Progenitor cell of endocrine pancreas (in vitro differentiated cells): ENCODE results near the gene RASL10B. TPM values are rescaled to one million over a fixed set of nuclear protein-coding genes. Genes with fewer than 3 reads are reported as not detected.
A peak's percentile ranks its signal among the peaks of the same experiment; 100 is the strongest.

Experiments
- DNase-seq: peaks from one replicate; pipeline ENCODE4 v3.0.0; 2021; ENCODE audit warnings: low spot score; ENCODE audit not compliant: unreplicated experiment
- H3K27ac Mint-ChIP-seq: 2 replicates; pipeline ENCODE4 v1.8.0; 2021; ENCODE audit warnings: mild to moderate bottlenecking, moderate library complexity, mixed read lengths
- H3K27me3 Mint-ChIP-seq: 2 replicates; pipeline ENCODE4 v1.8.0; 2021; ENCODE audit warnings: mixed read lengths
- H3K36me3 Mint-ChIP-seq: 2 replicates; pipeline ENCODE4 v1.8.0; 2022; ENCODE audit warnings: mixed read lengths; ENCODE audit not compliant: insufficient read depth
- H3K4me1 Mint-ChIP-seq: 2 replicates; pipeline ENCODE4 v1.8.0; 2021; ENCODE audit warnings: low read depth, mixed read lengths
- H3K4me3 Mint-ChIP-seq: 2 replicates; pipeline ENCODE4 v1.8.0; 2021; ENCODE audit warnings: low read depth, mild to moderate bottlenecking, moderate library complexity, mixed read lengths
- H3K9me3 Mint-ChIP-seq: 2 replicates; pipeline ENCODE4 v1.8.0; 2021; ENCODE audit warnings: low read depth, mixed read lengths
- CTCF ChIP-seq: fragments of 200-600 bp; sonication (generic); IDR thresholded peaks from one replicate; pipeline ENCODE4 v1.5.0; 2021; ENCODE audit warnings: antibody characterized with exemption, mild to moderate bottlenecking; ENCODE audit not compliant: unreplicated experiment
- total RNA-seq: library from RNA; stranded (reverse); gene quantifications from 2 replicates; pipeline ENCODE4 v1.2.1, GENCODE V29; 2021

The RASL10B gene
- total RNA-seq, 1 donor from 2014 or later, result 13.7 TPM

- no peaks in the 10 kb centered on the region for H3K9me3 Mint-ChIP-seq
- no peak for TF ChIP-seq CTCF
- no peak for DNase-seq
Observed at GRCh38 chr17:35773129-35773528, 41.7 kb downstream of the RASL10B start.

GRCh38 chr17:35773679-35774425 lies 42.4 kb downstream of the RASL10B start:
- DNase-seq, result no peak
- Mint-ChIP-seq H3K9me3 (no peaks in the 10 kb centered on the region), H3K4me1 (peaks cover 2% of the 10 kb centered on the region), H3K36me3 (no peaks in the 10 kb centered on the region), H3K27ac (peak overlapping the region; percentile 80), H3K4me3 (no peak overlapping the region), H3K27me3 (peaks cover 22% of the 10 kb centered on the region)
- TF ChIP-seq CTCF, result no peak

More at GRCh38 chr17:35773129-35773528, 41.7 kb downstream of the RASL10B start:
- Mint-ChIP-seq H3K27me3 (peaks cover 21% of the 10 kb centered on the region), H3K27ac (no peak overlapping the region), H3K4me3 (no peak overlapping the region), H3K4me1 (peaks cover 2% of the 10 kb centered on the region), H3K36me3 (no peaks in the 10 kb centered on the region)

- Mint-ChIP-seq H3K9me3 (no peaks in the 10 kb centered on the region), H3K4me3 (no peak overlapping the region)
Observed at GRCh38 chr17:35774499-35774898, 43.1 kb downstream of the RASL10B start.

GRCh38 chr17:35775039-35775438 lies 43.6 kb downstream of the RASL10B start:
- H3K36me3 Mint-ChIP-seq, result no peaks in the 10 kb centered on the region
- H3K9me3 Mint-ChIP-seq, result no peaks in the 10 kb centered on the region
- peaks cover 23% of the 10 kb centered on the region for H3K27me3 Mint-ChIP-seq
- no peak overlapping the region for H3K27ac Mint-ChIP-seq
- no peak for TF ChIP-seq CTCF
- peaks cover 2% of the 10 kb centered on the region for H3K4me1 Mint-ChIP-seq
- no peak overlapping the region for H3K4me3 Mint-ChIP-seq
- DNase-seq, result no peak

More at GRCh38 chr17:35774499-35774898, 43.1 kb downstream of the RASL10B start:
- TF ChIP-seq CTCF, result no peak
- Mint-ChIP-seq H3K27me3 (peaks cover 23% of the 10 kb centered on the region), H3K36me3 (no peaks in the 10 kb centered on the region), H3K4me1 (peaks cover 2% of the 10 kb centered on the region), H3K27ac (no peak overlapping the region)
- no peak for DNase-seq

- Mint-ChIP-seq H3K27me3 (peaks cover 23% of the 10 kb centered on the region), H3K4me3 (no peak overlapping the region), H3K27ac (no peak overlapping the region), H3K9me3 (no peaks in the 10 kb centered on the region), H3K36me3 (no peaks in the 10 kb centered on the region), H3K4me1 (peaks cover 2% of the 10 kb centered on the region)
- no peak for DNase-seq
- TF ChIP-seq CTCF, result no peak
Observed at GRCh38 chr17:35775583-35775982, 44.1 kb downstream of the RASL10B start.
